Measurements from ENCODE around the gene PYDC1. TPM values are rescaled to one million over a fixed set of nuclear protein-coding genes. Genes with fewer than 3 reads are reported as not detected.

Gene PYDC1
- total RNA-seq, 1 experiment from 2014 or later: 1.9 TPM

DNA sequence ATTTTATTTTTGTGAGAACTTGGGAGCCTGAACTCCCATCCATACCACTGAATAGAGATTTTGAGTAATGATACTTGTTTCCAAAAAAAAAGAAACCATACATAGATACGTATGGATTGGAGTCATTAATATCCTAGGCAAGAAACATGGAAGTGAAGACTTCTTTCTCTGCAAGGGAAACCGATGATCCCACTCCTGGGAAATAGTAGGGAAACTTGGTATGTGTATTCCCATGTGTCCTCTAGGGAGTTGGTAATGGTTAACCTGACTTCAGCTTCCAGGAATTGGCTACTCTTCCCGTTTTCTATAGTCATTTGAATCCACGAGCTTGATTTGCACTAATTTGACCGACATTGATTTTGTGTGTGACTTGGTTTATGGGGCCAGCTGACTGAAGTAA, 31.6 kb downstream of the PYDC1 start (continued):
- TF ChIP-seq, protein P1, sequence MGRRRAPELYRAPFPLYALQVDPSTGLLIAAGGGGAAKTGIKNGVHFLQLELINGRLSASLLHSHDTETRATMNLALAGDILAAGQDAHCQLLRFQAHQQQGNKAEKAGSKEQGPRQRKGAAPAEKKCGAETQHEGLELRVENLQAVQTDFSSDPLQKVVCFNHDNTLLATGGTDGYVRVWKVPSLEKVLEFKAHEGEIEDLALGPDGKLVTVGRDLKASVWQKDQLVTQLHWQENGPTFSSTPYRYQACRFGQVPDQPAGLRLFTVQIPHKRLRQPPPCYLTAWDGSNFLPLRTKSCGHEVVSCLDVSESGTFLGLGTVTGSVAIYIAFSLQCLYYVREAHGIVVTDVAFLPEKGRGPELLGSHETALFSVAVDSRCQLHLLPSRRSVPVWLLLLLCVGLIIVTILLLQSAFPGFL (CRISPR knock-in tag; IDR thresholded peaks at IDR 0.05; ENCODE audit: borderline replicate concordance): no peak
- TF ChIP-seq SMAD4 (CRISPR knock-in tag; IDR thresholded peaks at IDR 0.05) (no peak), ESRRA (CRISPR knock-in tag; IDR thresholded peaks at IDR 0.05; ENCODE audit: borderline replicate concordance) (no peak), ELF4 (CRISPR knock-in tag; IDR thresholded peaks at IDR 0.05; ENCODE audit: low read depth) (no peak)
- TF ChIP-seq, protein P2, sequence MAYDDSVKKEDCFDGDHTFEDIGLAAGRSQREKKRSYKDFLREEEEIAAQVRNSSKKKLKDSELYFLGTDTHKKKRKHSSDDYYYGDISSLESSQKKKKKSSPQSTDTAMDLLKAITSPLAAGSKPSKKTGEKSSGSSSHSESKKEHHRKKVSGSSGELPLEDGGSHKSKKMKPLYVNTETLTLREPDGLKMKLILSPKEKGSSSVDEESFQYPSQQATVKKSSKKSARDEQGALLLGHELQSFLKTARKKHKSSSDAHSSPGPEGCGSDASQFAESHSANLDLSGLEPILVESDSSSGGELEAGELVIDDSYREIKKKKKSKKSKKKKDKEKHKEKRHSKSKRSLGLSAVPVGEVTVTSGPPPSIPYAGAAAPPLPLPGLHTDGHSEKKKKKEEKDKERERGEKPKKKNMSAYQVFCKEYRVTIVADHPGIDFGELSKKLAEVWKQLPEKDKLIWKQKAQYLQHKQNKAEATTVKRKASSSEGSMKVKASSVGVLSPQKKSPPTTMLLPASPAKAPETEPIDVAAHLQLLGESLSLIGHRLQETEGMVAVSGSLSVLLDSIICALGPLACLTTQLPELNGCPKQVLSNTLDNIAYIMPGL (CRISPR knock-in tag; IDR thresholded peaks at IDR 0.05): no peak
- TF ChIP-seq, protein P3, sequence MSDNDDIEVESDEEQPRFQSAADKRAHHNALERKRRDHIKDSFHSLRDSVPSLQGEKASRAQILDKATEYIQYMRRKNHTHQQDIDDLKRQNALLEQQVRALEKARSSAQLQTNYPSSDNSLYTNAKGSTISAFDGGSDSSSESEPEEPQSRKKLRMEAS (CRISPR knock-in tag; IDR thresholded peaks at IDR 0.05): no peak

DNA sequence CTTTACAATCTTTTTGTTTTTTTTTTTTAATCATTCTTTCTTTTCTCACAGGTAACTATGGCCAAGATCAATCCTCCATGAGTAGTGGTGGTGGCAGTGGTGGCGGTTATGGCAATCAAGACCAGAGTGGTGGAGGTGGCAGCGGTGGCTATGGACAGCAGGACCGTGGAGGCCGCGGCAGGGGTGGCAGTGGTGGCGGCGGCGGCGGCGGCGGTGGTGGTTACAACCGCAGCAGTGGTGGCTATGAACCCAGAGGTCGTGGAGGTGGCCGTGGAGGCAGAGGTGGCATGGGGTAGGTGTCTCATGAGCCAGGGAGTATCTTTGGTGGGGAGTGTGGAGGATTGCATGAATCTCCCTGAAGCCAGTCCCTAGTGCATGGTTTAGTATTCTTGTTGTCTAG, 32.0 kb downstream of the PYDC1 start:
- H3K27ac Mint-ChIP-seq: peak overlapping the region; percentile 13; the same call in 1 of the 2 replicates
- H3K36me3 Mint-ChIP-seq: peaks cover 89% of the 10 kb centered on the region
- CTCF ChIA-PET: no interaction called here

DNA sequence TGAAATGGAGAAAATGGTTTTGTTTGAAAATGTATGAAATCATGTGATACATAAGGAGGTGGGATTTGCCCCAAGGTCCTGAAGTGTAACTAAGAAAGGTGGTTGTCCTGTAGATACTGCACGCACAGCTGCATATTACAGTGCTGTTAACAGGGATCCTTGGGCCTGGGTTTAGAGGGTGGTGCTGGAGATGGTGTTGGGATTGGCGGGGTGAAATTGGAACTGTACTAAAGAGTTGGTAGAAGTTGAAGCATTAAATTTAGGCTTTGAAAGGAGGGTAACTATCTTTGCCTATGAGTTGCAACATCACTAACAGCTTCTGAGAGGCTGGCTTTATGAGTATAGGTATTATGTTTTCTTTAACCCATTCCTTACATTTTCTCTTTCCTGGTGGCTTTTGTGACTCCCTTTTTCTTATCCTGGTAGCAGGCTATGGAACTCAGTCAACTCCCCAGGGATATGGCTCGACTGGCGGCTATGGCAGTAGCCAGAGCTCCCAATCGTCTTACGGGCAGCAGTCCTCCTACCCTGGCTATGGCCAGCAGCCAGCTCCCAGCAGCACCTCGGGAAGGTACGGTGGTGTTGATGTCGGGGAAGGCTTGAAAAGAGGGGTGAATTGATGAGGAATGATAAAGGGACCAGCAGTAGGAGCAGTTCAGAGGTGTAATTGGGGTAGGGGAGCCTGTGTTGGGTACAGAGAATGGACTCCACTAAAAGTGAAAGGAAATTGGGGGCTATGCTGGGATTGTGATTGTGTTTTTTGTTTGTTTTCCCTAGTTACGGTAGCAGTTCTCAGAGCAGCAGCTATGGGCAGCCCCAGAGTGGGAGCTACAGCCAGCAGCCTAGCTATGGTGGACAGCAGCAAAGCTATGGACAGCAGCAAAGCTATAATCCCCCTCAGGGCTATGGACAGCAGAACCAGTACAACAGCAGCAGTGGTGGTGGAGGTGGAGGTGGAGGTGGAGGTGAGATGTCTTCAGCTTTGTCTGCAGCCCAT, 33.2 kb downstream of the PYDC1 start:
- no peak for DNase-seq (ENCODE audit: low spot score)
- Mint-ChIP-seq H3K4me1 (peaks cover 42% of the 10 kb centered on the region), H3K27me3 (ENCODE audit: low read depth) (no peaks in the 10 kb centered on the region), H3K9me3 (no peaks in the 10 kb centered on the region), H3K36me3 (peaks cover 78% of the 10 kb centered on the region), H3K27ac (peak overlapping the region; percentile 93), H3K4me3 (peak overlapping the region; percentile 43)
- no peak for ATAC-seq
- CTCF ChIA-PET: interaction anchor here (0.6 to 1.1 kb wide), 3 partner anchors 32 to 259 kb away, joined by 3 to 5 read pairs (median 4); partner anchors contain the start of gene ZNF843
- POLR2A ChIA-PET: interaction anchor here (0.7 to 2.4 kb wide), 6 partner anchors 9 to 277 kb away, joined by 3 to 8 read pairs (median 5); partner anchors contain the start of gene PYCARD
- TF ChIP-seq NFATC4 (CRISPR knock-in tag; IDR thresholded peaks at IDR 0.05): peak; percentile 51; the same call in 1 of the 2 replicates
- TF ChIP-seq, protein P4, sequence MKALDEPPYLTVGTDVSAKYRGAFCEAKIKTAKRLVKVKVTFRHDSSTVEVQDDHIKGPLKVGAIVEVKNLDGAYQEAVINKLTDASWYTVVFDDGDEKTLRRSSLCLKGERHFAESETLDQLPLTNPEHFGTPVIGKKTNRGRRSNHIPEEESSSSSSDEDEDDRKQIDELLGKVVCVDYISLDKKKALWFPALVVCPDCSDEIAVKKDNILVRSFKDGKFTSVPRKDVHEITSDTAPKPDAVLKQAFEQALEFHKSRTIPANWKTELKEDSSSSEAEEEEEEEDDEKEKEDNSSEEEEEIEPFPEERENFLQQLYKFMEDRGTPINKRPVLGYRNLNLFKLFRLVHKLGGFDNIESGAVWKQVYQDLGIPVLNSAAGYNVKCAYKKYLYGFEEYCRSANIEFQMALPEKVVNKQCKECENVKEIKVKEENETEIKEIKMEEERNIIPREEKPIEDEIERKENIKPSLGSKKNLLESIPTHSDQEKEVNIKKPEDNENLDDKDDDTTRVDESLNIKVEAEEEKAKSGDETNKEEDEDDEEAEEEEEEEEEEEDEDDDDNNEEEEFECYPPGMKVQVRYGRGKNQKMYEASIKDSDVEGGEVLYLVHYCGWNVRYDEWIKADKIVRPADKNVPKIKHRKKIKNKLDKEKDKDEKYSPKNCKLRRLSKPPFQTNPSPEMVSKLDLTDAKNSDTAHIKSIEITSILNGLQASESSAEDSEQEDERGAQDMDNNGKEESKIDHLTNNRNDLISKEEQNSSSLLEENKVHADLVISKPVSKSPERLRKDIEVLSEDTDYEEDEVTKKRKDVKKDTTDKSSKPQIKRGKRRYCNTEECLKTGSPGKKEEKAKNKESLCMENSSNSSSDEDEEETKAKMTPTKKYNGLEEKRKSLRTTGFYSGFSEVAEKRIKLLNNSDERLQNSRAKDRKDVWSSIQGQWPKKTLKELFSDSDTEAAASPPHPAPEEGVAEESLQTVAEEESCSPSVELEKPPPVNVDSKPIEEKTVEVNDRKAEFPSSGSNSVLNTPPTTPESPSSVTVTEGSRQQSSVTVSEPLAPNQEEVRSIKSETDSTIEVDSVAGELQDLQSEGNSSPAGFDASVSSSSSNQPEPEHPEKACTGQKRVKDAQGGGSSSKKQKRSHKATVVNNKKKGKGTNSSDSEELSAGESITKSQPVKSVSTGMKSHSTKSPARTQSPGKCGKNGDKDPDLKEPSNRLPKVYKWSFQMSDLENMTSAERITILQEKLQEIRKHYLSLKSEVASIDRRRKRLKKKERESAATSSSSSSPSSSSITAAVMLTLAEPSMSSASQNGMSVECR (CRISPR knock-in tag; IDR thresholded peaks at IDR 0.05; ENCODE audit: borderline replicate concordance): no peak

More for the DNA sequence above, 32.0 kb downstream of the PYDC1 start:
- no peak for DNase-seq (ENCODE audit: low spot score)
- TF ChIP-seq, protein P3 (CRISPR knock-in tag; IDR thresholded peaks at IDR 0.05): no peak
- TF ChIP-seq SP1 (CRISPR knock-in tag; conservative IDR thresholded peaks at IDR 0.05) (no peak), SMAD3 (CRISPR knock-in tag; IDR thresholded peaks at IDR 0.05; ENCODE audit: borderline replicate concordance) (no peak), MXD4 (CRISPR knock-in tag; IDR thresholded peaks at IDR 0.05; ENCODE audit: borderline replicate concordance) (no peak), TCF7 (CRISPR knock-in tag; IDR thresholded peaks at IDR 0.05; ENCODE audit: low read depth) (no peak)
- ATAC-seq: no peak
- POLR2A ChIA-PET: interaction anchor here (0.7 to 1.0 kb wide), 2 partner anchors 13 to 276 kb away, joined by 4 to 5 read pairs; no protein-coding TSS in a partner anchor
- Mint-ChIP-seq H3K4me1 (peaks cover 39% of the 10 kb centered on the region), H3K9me3 (no peaks in the 10 kb centered on the region), H3K27me3 (ENCODE audit: low read depth) (no peaks in the 10 kb centered on the region), H3K4me3 (no peak overlapping the region)

Measured in WTC11 (cell line).